HG03175 (cell line): Measurements from ENCODE around the gene LARP6.
"Not testable (repeated sequence)": the region's sequence is repeated elsewhere in the genome, so short reads cannot be mapped to it uniquely, and the experiment has no call there.

Experiments
- ATAC-seq: cut with Tn5 transposase; IDR thresholded peaks from one replicate; pipeline ENCODE4 v1.9.1; 2021; ENCODE audit warnings: mild to moderate bottlenecking, moderate library complexity; ENCODE audit not compliant: unreplicated experiment

Gene LARP6

GRCh38 chr15:70859322-70859908, 5.5 kb upstream of the LARP6 start:
- no peak for ATAC-seq

- not testable (repeated sequence) for ATAC-seq
Observed at GRCh38 chr15:70858614-70859321, 4.8 kb upstream of the LARP6 start.

- no peak for ATAC-seq
Observed at GRCh38 chr15:70857562-70858285, 3.8 kb upstream of the LARP6 start.

GRCh38 chr15:70856884-70857561, 3.1 kb upstream of the LARP6 start:
- ATAC-seq = no peak

GRCh38 chr15:70856177-70856883, 2.4 kb upstream of the LARP6 start:
- ATAC-seq = no peak

- no peak for ATAC-seq
Observed at GRCh38 chr15:70855764-70856163, 1.8 kb upstream of the LARP6 start.

- ATAC-seq = no peak
Observed at GRCh38 chr15:70854666-70854976, 664 bp upstream of the LARP6 start.

- ATAC-seq = no peak
Observed at GRCh38 chr15:70853318-70853972, 512 bp downstream of the LARP6 start.

- ATAC-seq = no peak
Observed at GRCh38 chr15:70852501-70853317, 1.2 kb downstream of the LARP6 start.

- ATAC-seq = no peak
Observed at GRCh38 chr15:70851889-70852288, 2.1 kb downstream of the LARP6 start.

GRCh38 chr15:70845602-70846360, 8.2 kb downstream of the LARP6 start:
- no peak for ATAC-seq

- no peak for ATAC-seq
Observed at GRCh38 chr15:70837476-70837875, 16.5 kb downstream of the LARP6 start.

GRCh38 chr15:70835841-70836240, 18.1 kb downstream of the LARP6 start:
- ATAC-seq = no peak

GRCh38 chr15:70835415-70835814, 18.5 kb downstream of the LARP6 start:
- ATAC-seq = no peak

- no peak for ATAC-seq
Observed at GRCh38 chr15:70834999-70835398, 19.0 kb downstream of the LARP6 start.

- ATAC-seq = no peak
Observed at GRCh38 chr15:70833861-70834765, 19.8 kb downstream of the LARP6 start.

- no peak for ATAC-seq
Observed at GRCh38 chr15:70833422-70833821, 20.5 kb downstream of the LARP6 start.

GRCh38 chr15:70832176-70832575, 21.8 kb downstream of the LARP6 start:
- ATAC-seq = no peak
